ENCODE data around the gene FASN. TPM values are rescaled to one million over a fixed set of nuclear protein-coding genes. Genes with fewer than 3 reads are reported as not detected.
A peak's percentile ranks its signal among the peaks of the same experiment; 100 is the strongest.

Gene FASN
- total RNA-seq, 1 donor from 2014 or later = 134 TPM

DNA sequence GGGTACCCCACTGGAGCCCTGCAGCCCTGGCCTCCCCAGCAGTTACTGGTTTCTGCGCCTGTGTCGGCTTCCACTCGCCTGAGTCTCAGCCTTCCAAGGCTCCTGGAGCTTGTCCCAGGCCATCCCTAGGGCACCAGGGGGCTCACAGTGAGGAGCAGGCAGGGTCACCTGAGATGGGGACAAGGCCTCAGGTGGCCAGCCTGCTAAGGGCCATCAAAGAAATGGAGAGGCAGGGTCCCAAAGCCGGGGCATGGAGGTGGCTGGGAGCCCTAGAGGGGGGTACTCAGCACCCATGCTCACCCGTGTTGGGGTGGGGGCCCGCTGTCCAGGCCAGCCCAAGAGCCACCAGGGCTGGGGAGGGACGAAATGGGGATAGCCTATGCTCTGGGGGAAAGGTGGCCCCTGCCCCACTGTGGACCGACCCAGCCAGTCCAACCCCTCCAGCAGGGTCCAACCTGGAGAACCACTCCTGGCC is 1.3 kb downstream of the FASN start:
- H3K9me3 Mint-ChIP-seq (ENCODE audit: unreplicated experiment) = no peaks in the 10 kb centered on the region
- peaks cover 25% of the 10 kb centered on the region for H3K4me1 Mint-ChIP-seq (ENCODE audit: unreplicated experiment)
- H3K4me3 Mint-ChIP-seq (ENCODE audit: unreplicated experiment) = peak overlapping the region; percentile 67
- peaks cover 3% of the 10 kb centered on the region for H3K36me3 Mint-ChIP-seq (ENCODE audit: unreplicated experiment)
- no peak for DNase-seq (ENCODE audit: extremely low spot score, unreplicated experiment)
- no peak overlapping the region for H3K27ac Mint-ChIP-seq (ENCODE audit: unreplicated experiment)
- H3K27me3 Mint-ChIP-seq (ENCODE audit: unreplicated experiment) = no peaks in the 10 kb centered on the region
- TF ChIP-seq, protein P1, sequence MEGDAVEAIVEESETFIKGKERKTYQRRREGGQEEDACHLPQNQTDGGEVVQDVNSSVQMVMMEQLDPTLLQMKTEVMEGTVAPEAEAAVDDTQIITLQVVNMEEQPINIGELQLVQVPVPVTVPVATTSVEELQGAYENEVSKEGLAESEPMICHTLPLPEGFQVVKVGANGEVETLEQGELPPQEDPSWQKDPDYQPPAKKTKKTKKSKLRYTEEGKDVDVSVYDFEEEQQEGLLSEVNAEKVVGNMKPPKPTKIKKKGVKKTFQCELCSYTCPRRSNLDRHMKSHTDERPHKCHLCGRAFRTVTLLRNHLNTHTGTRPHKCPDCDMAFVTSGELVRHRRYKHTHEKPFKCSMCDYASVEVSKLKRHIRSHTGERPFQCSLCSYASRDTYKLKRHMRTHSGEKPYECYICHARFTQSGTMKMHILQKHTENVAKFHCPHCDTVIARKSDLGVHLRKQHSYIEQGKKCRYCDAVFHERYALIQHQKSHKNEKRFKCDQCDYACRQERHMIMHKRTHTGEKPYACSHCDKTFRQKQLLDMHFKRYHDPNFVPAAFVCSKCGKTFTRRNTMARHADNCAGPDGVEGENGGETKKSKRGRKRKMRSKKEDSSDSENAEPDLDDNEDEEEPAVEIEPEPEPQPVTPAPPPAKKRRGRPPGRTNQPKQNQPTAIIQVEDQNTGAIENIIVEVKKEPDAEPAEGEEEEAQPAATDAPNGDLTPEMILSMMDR (IDR thresholded peaks at IDR 0.05) = no peak

DNA sequence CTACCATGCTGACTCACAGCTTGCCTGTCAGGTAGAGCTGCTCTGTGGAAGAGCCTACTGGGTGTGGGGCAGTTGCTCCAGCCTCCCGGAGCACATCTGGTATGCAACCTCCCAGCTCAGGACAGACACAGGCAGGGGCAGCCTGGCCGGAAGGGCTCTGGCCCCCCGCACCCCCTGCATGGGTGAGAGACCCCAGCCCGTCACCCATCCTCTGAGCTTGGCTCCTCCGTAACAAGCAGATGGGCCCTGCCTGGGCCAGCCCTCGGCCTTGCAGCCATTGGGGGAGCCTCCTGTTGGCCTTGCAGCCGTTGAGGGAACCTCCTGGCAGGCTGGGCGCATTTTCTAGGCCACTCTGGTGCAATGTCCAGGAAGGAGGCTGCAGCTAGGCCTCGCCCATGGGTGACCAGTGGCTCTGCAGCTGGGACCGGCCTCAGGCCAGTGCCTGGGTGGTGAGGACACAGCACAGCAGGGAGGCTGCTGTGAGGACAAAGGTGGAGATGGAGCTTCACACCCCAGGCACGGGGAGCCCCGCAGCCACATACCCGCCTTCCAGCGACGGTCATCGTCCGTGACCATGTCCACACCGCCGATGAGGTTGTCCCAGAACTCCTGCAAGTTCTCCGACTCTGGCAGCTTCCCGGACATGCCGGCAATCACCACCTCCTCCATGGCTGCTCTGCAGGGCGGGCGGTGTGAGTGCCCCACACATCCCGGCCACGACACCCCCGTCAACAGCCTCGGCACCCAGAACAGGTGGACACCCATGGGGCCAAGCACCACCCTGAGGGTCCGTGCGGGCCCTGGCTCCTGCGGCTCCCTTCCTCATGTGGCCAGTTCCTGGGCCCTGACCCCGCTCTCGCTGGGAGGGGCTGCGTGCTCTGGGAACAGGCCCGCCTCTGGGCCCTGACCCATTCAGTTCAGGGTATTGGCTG is 2.0 kb downstream of the FASN start:
- no peak for DNase-seq (ENCODE audit: extremely low spot score, unreplicated experiment)
- Mint-ChIP-seq H3K27ac (ENCODE audit: unreplicated experiment) (peak overlapping the region; percentile 50), H3K4me1 (ENCODE audit: unreplicated experiment) (peaks cover 25% of the 10 kb centered on the region), H3K9me3 (ENCODE audit: unreplicated experiment) (no peaks in the 10 kb centered on the region), H3K4me3 (ENCODE audit: unreplicated experiment) (peak overlapping the region; percentile 67), H3K36me3 (ENCODE audit: unreplicated experiment) (peaks cover 3% of the 10 kb centered on the region), H3K27me3 (ENCODE audit: unreplicated experiment) (no peaks in the 10 kb centered on the region)
- TF ChIP-seq, protein P1 (IDR thresholded peaks at IDR 0.05) = no peak

DNA sequence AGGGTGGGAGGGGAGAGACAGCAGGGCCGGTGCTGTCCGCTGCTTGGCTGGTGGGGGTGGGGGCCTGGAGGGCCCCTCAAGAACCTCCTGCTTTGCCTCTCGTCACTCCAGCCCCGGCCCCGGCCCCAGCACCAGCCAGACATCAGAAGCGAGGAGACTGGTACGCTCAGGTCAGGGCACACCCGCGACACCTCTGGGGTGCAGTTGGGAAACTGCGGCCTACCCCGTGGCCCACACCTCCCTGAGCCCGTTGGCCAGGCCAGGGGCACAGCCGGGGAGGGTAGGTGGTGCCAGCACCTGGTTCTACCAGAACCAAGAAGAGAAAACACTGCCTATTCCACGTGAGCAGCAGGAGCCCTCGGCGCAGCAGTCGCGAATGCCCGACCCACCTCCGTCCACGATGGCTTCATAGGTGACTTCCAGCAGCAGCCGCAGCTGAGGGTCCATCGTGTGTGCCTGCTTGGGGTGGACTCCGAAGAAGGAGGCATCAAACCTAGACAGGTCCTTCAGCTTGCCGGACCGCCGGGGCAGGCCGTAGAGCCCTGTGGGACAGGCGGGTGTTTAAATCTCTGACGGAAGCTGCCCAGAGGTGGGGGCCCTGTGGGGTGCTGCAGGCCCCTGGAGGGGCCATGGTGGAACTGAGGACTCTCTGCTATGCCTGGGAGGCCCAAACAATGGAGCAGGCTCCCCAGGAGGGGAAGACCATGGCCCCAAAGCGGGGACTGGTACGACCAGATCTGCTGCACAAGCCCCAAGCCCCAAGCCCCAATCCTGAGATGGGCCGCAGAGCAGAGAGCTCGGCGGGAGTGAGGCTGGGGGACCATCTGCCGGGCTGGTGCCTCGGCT is 2.9 kb downstream of the FASN start:
- TF ChIP-seq, protein P1 (IDR thresholded peaks at IDR 0.05) = no peak
- Mint-ChIP-seq H3K9me3 (ENCODE audit: unreplicated experiment) (no peaks in the 10 kb centered on the region), H3K4me3 (ENCODE audit: unreplicated experiment) (no peak overlapping the region), H3K27me3 (ENCODE audit: unreplicated experiment) (no peaks in the 10 kb centered on the region), H3K27ac (ENCODE audit: unreplicated experiment) (no peak overlapping the region), H3K36me3 (ENCODE audit: unreplicated experiment) (peaks cover 3% of the 10 kb centered on the region), H3K4me1 (ENCODE audit: unreplicated experiment) (peaks cover 23% of the 10 kb centered on the region)
- DNase-seq (ENCODE audit: extremely low spot score, unreplicated experiment) = no peak

DNA sequence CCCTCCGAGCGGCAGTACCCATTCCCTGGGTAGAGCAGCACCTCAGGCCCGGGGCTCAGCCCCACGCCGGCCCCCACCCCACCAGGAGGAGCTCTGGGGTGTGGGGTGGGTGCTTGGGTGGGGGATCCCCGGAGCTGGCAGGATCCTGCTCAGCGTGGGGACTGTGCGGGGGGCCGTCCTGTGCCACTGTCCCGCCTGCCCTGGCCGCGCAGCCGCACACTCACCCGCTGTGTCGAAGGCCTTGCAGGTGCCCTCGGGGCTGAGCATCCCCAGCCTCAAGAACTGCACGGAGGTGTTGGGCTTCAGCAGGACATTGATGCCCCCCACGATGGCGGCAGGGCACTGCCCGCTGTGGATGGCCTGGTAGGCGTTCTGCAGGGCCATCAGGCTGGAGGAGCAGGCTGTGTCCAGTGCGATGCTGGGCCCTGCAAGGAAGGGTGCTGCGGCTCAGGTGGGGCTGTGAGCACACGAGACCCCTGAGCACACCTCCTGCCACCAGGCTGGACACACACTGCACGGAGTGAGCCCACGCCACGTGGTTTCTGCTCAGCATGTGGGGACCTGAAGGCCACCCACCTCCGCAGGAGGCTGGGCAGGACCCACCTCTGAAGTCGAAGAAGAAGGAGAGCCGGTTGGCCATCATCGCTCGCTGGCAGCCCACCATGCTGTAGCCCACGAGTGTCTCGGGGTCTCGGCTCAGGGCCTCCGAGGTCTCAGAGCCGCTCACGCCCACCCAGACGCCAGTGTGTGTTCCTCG is 4.9 kb downstream of the FASN start:
- H3K27ac Mint-ChIP-seq (ENCODE audit: unreplicated experiment) = no peak overlapping the region
- DNase-seq (ENCODE audit: extremely low spot score, unreplicated experiment) = no peak
- H3K36me3 Mint-ChIP-seq (ENCODE audit: unreplicated experiment) = peaks cover 5% of the 10 kb centered on the region
- H3K9me3 Mint-ChIP-seq (ENCODE audit: unreplicated experiment) = no peaks in the 10 kb centered on the region
- H3K4me1 Mint-ChIP-seq (ENCODE audit: unreplicated experiment) = peaks cover 14% of the 10 kb centered on the region
- H3K27me3 Mint-ChIP-seq (ENCODE audit: unreplicated experiment) = no peaks in the 10 kb centered on the region
- TF ChIP-seq, protein P1 (IDR thresholded peaks at IDR 0.05) = no peak
- H3K4me3 Mint-ChIP-seq (ENCODE audit: unreplicated experiment) = no peak overlapping the region

Data from osteocyte (in vitro differentiated cells).